Activated naive CD8-positive, alpha-beta T cell (primary cell): ENCODE results near the gene PPP1R16B.

Experiments
- H3K27ac Mint-ChIP-seq: one replicate; pipeline ENCODE4 v1.8.0; 2021; ENCODE audit warnings: mixed read lengths
- H3K27me3 Mint-ChIP-seq: one replicate; pipeline ENCODE4 v1.8.0; 2021; ENCODE audit warnings: mixed read lengths
- H3K36me3 Mint-ChIP-seq: one replicate; pipeline ENCODE4 v1.8.0; 2021; ENCODE audit warnings: mixed read lengths
- H3K4me1 Mint-ChIP-seq: one replicate; pipeline ENCODE4 v1.8.0; 2021; ENCODE audit warnings: low read depth, mixed read lengths
- H3K4me3 Mint-ChIP-seq: one replicate; pipeline ENCODE4 v1.8.0; 2021; ENCODE audit warnings: mild to moderate bottlenecking, mixed read lengths
- H3K9me3 Mint-ChIP-seq: one replicate; pipeline ENCODE4 v1.8.0; 2021; ENCODE audit warnings: low read depth, mixed read lengths

PPP1R16B gene

DNA sequence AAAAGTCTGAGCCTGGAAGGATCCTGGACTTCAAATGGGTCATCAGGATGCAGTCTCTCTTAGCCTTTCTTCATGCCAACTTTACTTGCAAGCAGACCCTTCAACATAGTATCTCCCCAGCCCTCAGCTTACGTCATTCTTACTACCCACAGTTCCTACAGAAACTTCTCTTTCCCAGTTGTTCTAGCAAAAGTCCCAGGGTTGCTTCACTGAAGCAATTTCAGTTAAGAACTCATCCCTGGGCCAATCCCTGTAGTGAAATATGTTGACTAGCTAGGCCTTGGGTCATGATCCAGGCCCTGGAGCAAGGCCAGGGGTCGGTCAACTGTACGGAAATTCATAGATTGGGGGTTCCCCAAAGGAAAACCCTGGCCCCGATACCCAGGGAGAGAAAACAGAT lies 112.2 kb downstream of the PPP1R16B start:
- H3K9me3 Mint-ChIP-seq: no peaks in the 10 kb centered on the region
- H3K36me3 Mint-ChIP-seq: peaks cover 5% of the 10 kb centered on the region
- no peaks in the 10 kb centered on the region for H3K4me1 Mint-ChIP-seq
- H3K27ac Mint-ChIP-seq: no peak overlapping the region
- H3K4me3 Mint-ChIP-seq: no peak overlapping the region
- no peaks in the 10 kb centered on the region for H3K27me3 Mint-ChIP-seq

DNA sequence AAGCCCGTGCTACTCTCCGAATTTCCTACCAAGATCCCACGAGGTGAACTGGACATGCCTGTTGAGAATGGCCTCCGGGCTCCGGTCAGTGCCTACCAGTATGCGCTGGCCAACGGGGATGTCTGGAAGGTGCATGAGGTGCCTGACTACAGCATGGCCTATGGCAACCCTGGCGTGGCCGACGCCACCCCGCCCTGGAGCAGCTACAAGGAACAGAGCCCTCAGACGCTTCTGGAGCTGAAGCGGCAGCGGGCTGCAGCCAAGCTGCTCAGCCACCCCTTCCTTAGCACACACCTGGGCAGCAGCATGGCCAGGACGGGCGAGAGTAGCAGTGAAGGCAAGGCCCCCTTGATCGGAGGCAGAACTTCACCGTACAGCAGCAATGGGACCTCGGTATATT lies 112.7 kb downstream of the PPP1R16B start:
- peaks cover 5% of the 10 kb centered on the region for H3K36me3 Mint-ChIP-seq
- no peaks in the 10 kb centered on the region for H3K4me1 Mint-ChIP-seq
- no peak overlapping the region for H3K27ac Mint-ChIP-seq
- H3K27me3 Mint-ChIP-seq: no peaks in the 10 kb centered on the region
- H3K4me3 Mint-ChIP-seq: no peak overlapping the region
- H3K9me3 Mint-ChIP-seq: no peaks in the 10 kb centered on the region

DNA sequence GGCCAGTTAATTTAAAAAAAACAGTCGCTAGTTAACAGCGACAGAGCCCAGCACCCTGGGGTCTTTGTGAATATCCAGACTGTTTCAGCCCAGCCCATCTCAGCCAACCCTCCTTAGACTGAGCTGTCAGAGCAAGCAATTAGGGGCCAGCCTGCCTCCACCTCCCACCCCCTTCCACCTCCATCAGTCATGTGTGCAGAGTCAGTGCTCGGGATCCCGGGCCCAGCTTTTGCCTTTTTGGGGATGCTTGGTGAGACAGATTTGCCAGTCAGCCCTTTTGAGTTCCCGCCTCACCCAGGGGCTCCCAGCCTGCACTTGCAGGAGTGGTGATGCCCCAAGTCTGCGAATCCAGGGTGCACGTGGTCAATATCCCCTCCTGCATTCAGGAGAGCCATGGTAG lies 114.2 kb downstream of the PPP1R16B start:
- Mint-ChIP-seq H3K36me3 (peaks cover 4% of the 10 kb centered on the region), H3K4me3 (no peak overlapping the region), H3K4me1 (no peaks in the 10 kb centered on the region), H3K27me3 (no peaks in the 10 kb centered on the region), H3K9me3 (no peaks in the 10 kb centered on the region), H3K27ac (no peak overlapping the region)

DNA sequence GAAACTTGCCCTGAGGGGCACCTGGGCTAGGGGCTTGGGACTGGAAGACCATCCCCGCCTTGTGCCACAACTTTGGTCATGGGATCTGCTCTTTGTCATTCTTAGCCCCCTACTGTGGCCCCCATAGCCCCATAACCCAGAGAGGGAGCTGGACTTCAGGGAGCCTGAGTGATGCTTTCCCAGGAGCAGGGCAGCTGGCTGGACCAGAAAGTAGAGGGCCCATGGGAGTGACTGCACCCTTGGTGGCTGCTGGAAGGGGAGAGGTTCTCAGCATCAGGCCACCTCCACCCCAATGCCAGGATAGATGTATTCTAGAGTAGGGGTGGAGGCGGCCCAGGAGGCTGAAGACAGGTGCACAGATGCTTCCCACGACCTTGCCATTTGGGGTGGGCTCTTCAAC lies 114.9 kb downstream of the PPP1R16B start:
- Mint-ChIP-seq H3K4me3 (no peak overlapping the region), H3K9me3 (no peaks in the 10 kb centered on the region), H3K36me3 (peaks cover 2% of the 10 kb centered on the region), H3K27ac (no peak overlapping the region), H3K27me3 (no peaks in the 10 kb centered on the region), H3K4me1 (no peaks in the 10 kb centered on the region)

DNA sequence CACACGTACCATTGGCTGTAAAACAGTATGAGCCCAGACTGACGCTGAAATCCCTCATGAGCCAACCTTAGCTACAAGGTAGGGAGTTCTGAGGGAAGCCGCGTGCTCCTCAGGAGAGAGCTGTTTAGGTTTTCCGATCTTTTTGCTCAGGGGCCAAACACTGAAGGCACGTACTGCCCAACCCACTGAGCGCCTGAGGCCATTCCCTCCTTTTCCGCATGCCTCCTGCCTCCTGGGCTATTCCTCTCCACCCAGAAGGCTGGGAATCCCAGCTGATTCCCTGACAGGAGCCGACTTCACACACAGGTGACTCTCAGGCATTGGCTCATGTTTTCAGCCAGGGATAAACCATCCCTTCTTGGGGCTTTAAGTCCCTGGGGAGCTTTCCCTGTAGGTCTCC lies 115.4 kb downstream of the PPP1R16B start:
- Mint-ChIP-seq H3K27me3 (no peaks in the 10 kb centered on the region), H3K36me3 (peaks cover 2% of the 10 kb centered on the region), H3K4me1 (peaks cover 3% of the 10 kb centered on the region), H3K4me3 (no peak overlapping the region), H3K27ac (no peak overlapping the region), H3K9me3 (no peaks in the 10 kb centered on the region)

DNA sequence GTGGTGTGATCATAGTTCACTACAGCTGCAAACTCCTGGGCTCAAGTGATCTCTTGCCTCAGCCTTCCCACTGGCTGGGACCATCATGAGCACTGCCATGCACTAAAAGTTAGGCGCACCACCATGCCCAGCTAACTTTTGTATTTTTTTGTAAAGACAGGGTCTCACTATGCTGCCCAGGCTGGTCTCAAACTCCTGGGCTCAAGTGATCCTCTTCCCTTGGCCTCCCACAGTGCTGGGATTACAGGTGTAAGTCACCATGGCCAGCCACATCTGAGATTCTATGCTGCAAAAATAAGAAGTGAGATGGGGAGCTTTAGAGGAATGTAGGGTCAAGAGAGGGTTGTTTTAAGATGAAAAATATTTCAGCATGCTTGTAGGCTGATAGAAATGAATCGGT lies 119.2 kb downstream of the PPP1R16B start:
- no peaks in the 10 kb centered on the region for H3K27me3 Mint-ChIP-seq
- H3K4me3 Mint-ChIP-seq: no peak overlapping the region
- no peak overlapping the region for H3K27ac Mint-ChIP-seq
- peaks cover 2% of the 10 kb centered on the region for H3K36me3 Mint-ChIP-seq
- peaks cover 12% of the 10 kb centered on the region for H3K4me1 Mint-ChIP-seq
- no peaks in the 10 kb centered on the region for H3K9me3 Mint-ChIP-seq

DNA sequence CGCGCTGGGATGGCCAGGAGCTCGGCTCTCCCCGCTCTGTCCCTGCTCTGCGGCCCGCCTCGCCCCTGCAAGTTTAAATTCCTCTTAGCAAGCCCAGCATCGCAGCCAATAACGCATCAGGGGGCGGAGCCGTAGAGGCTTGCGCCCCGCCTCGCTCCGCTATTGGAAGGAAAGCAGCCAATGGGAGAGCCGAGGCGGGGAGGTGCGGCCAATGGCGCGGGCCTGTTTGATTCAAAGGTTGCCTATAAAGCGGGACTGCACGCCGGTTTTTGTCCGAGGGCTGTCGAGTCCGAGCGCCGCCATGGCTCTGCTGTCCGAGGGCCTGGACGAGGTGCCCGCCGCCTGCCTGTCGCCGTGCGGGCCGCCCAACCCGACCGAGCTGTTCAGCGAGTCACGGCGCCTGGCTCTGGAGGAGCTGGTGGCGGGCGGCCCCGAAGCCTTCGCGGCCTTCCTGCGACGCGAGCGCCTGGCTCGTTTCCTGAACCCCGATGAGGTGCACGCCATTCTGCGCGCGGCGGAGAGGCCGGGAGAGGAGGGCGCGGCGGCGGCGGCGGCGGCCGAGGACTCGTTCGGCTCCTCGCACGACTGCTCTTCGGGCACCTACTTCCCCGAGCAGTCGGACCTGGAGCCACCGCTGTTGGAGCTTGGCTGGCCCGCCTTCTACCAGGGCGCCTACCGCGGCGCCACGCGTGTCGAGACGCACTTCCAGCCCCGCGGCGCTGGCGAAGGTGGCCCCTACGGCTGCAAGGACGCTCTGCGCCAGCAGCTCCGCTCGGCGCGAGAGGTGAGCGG lies 120.8 kb downstream of the PPP1R16B start, which contains the start of gene FAM83D:
TSS of gene FAM83D (plus strand) at position 276 of the 792 bp plus-strand sequence. CDS start at position 302, 26 bp downstream.
- H3K4me1 Mint-ChIP-seq: peaks cover 12% of the 10 kb centered on the region
- H3K9me3 Mint-ChIP-seq: no peaks in the 10 kb centered on the region
- peaks cover 2% of the 10 kb centered on the region for H3K36me3 Mint-ChIP-seq
- peak within 1 kb of the TSS; percentile 34 for H3K27ac Mint-ChIP-seq
- H3K27me3 Mint-ChIP-seq: no peaks in the 10 kb centered on the region
- peak within 1 kb of the TSS; percentile 79 for H3K4me3 Mint-ChIP-seq

DNA sequence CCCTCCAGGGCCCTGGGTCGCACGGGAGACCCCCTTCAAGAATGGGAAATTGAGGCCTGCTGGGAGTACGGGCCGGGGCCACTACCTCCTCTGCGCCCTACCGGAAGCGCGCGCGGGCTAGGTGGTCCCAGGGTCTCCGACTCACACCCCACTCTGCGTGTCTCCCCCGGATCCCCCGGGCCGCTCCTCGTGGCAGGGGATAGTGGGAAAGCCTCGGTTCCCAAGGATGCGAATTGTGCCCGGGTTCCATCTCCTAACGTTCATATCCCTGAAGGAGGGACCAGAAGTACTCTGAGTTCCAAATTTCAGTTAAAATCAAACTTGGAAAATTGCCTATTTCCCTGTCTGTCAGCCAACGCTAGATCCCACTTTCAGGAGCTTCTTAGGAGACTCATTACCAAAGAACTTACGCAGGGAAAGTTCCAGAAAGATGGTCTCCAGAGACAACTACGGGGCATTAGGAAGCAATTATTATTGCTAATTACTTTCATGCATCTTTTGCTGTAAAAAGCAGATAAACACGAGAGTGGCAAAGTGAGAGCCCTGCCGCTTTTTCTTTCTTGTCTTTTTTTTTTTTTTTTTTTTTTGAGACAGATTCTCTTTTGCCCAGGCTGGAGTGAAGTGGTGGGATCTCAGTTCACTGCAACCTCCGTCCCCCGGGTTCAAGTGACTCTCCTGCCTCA lies 121.6 kb downstream of the PPP1R16B start:
- no peak overlapping the region for H3K27ac Mint-ChIP-seq
- H3K4me3 Mint-ChIP-seq: peak overlapping the region; percentile 79
- peaks cover 12% of the 10 kb centered on the region for H3K4me1 Mint-ChIP-seq

DNA sequence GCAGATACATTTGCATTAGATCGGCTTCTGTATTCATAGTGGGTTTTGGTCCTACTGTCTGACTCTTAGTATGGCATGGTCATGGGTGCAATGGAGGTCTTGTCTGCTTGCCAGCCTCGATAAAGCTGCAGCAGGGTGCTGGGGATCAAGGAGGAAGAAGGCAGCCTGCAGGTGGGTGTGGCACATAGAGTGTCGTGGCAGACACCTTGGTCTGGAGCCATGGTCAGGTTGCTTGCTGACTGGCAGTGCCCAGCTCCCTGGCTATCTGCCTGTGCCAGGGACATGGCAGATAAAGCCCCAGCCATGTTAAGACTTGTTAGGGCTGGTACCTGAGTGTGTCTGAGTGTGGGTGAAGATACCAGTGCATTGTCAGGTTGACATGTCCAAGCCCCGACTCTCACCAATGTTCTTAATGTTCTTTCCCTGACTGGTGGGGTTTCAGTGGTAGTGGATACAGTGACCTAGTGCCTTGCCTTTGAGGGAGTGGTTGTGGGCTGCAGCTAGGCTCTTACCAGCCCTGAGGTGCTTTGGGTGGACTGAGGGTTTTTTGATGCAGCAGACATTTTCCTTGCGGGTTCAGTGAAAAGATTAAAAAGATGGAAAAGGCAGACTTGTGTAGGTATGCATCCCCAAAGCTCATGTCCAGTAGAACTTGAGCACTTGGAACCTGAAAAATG lies 122.5 kb downstream of the PPP1R16B start:
- peaks cover 12% of the 10 kb centered on the region for H3K4me1 Mint-ChIP-seq
- peak overlapping the region; percentile 79 for H3K4me3 Mint-ChIP-seq
- H3K9me3 Mint-ChIP-seq: no peaks in the 10 kb centered on the region
- H3K27ac Mint-ChIP-seq: no peak overlapping the region
- H3K36me3 Mint-ChIP-seq: peaks cover 2% of the 10 kb centered on the region
- H3K27me3 Mint-ChIP-seq: no peaks in the 10 kb centered on the region

More for the DNA sequence above, 121.6 kb downstream of the PPP1R16B start:
- peaks cover 2% of the 10 kb centered on the region for H3K36me3 Mint-ChIP-seq
- no peaks in the 10 kb centered on the region for H3K27me3 Mint-ChIP-seq
- no peaks in the 10 kb centered on the region for H3K9me3 Mint-ChIP-seq

DNA sequence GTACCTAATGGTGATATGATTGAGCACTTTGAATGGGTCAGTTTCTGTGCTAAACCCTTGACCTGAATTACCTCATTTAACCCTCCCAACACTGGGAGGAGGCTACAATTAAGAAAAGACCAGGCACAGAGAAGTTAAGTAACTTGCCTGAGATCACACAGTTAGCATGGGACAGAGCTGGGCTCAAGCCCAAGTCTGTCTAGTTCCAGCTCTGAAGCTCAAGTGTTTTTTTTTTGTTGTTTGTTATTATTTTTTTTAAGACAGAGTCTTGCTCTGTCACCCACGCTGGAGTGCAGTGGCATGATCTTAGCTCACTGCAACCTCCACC lies 124.7 kb downstream of the PPP1R16B start:
- H3K4me1 Mint-ChIP-seq: peaks cover 12% of the 10 kb centered on the region
- H3K9me3 Mint-ChIP-seq: no peaks in the 10 kb centered on the region
- no peaks in the 10 kb centered on the region for H3K36me3 Mint-ChIP-seq
- H3K4me3 Mint-ChIP-seq: no peak overlapping the region
- H3K27me3 Mint-ChIP-seq: no peaks in the 10 kb centered on the region
- H3K27ac Mint-ChIP-seq: no peak overlapping the region

DNA sequence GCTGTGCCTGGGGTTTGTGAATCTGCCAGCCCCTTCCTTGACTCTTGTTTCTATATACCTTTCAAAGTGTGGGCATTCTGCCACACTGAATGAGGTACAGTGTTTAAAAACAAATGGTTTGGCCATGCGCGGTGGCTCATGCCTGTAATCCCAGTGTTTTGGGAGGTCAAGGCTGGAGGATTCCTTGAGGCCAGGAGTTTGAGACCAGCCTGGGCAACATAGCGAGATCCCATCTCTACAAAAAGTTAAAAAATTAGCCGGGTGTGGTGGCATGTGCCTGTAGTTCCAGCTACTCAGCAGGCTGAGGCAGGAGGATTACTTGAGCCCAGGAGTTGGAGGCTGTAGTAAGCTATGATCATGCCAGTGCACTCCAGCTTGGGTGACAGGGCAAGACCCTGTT lies 126.5 kb downstream of the PPP1R16B start:
- Mint-ChIP-seq H3K9me3 (no peaks in the 10 kb centered on the region), H3K4me1 (peaks cover 9% of the 10 kb centered on the region), H3K27ac (no peak overlapping the region), H3K4me3 (no peak overlapping the region), H3K27me3 (no peaks in the 10 kb centered on the region), H3K36me3 (no peaks in the 10 kb centered on the region)

DNA sequence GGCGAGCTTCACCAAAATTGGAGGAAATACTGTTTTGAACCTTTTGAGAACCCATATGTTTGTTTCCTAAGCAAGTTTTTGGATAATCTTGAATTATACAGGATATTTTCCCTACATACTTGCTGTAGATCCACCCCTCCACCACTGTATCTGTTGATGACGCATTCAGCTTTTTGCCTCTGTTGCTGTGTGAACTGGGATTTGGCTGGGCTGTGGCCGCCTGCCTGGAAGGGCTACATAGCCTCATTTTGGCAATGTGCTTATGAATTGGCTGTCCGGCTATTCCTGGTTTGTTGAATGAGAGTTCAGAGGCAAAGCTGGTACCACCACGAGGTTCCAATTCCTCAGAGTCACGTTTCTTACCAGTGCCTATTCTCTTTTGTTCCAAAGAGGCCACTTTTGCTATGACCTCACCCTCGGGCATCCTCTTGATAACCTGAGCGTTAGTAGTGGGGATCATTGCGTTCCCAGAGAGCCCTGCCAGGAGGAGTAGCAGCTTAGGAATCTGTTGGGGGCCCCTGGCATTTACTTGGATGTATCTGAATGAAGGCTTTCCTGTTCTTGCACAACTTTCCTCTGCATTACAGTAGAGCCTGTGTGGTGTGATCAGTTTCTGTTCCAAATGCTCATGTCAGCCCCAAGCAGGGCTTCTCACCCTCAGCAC lies 127.1 kb downstream of the PPP1R16B start:
- no peaks in the 10 kb centered on the region for H3K9me3 Mint-ChIP-seq
- H3K4me3 Mint-ChIP-seq: no peak overlapping the region
- H3K36me3 Mint-ChIP-seq: no peaks in the 10 kb centered on the region
- no peak overlapping the region for H3K27ac Mint-ChIP-seq
- H3K4me1 Mint-ChIP-seq: peaks cover 7% of the 10 kb centered on the region
- no peaks in the 10 kb centered on the region for H3K27me3 Mint-ChIP-seq

DNA sequence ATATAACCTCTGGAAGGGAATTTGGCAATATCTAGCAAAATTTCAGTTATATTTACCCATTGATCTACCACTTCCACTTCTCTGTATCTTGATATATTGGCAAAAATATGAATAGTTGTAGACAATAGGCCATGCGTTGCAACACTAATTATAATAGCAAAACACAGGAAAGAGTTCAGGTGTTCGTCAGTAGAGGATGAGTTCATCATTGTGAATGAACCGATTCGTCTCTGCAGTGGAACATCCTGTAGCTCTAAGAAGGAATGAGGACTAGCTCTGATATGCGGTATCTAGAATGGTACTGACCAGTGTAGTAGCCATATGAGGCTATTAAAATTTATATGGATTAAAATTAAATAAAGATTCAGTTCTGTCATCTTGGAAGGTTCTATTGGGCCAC lies 129.0 kb downstream of the PPP1R16B start:
- no peak overlapping the region for H3K27ac Mint-ChIP-seq
- no peaks in the 10 kb centered on the region for H3K27me3 Mint-ChIP-seq
- H3K4me1 Mint-ChIP-seq: no peaks in the 10 kb centered on the region
- peaks cover 2% of the 10 kb centered on the region for H3K36me3 Mint-ChIP-seq
- H3K9me3 Mint-ChIP-seq: no peaks in the 10 kb centered on the region
- H3K4me3 Mint-ChIP-seq: no peak overlapping the region

DNA sequence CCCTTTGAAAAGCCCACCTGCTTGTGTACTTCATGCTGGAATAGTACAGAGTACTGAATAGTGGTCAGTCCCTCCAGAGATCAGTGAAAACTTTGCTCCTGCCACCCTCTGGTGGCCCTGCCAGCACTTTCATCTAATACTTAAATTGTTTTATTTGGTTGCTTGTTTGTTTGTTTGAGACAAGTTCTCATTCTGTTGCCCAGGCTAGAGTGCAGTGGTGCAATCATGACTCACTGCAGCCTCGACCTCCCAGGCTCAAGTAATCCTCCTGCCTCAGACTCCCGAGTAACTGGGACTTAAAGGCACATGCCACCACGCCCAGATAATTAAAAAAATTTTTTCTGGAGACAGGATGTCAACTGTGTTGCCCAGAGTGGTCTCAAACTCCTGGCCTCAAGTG lies 129.8 kb downstream of the PPP1R16B start:
- Mint-ChIP-seq H3K27me3 (no peaks in the 10 kb centered on the region), H3K9me3 (no peaks in the 10 kb centered on the region), H3K27ac (no peak overlapping the region), H3K36me3 (peaks cover 2% of the 10 kb centered on the region), H3K4me3 (no peak overlapping the region), H3K4me1 (no peaks in the 10 kb centered on the region)

DNA sequence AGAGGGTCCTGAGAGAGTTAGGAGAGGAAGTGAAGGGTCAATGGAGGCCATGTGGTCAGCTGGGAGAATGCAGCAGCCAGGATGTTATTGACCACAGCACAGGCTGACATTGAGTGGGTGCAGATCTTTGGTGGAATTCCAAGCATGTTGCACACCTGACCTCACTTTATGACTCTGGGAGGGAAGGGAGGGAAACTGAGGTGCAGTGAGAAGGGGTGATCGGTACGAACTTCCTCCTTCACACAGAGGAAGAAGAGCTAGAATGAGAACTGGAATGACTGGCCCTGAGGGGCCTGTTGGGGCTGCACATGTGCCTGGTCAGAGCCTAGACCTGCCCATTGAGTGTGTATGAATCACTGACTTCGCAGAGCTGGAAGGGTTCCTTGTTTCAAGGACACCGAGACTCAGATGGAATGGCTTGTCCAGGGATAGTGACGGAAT lies 130.5 kb downstream of the PPP1R16B start:
- Mint-ChIP-seq H3K9me3 (no peaks in the 10 kb centered on the region), H3K27ac (no peak overlapping the region)

More for the DNA sequence above, 130.5 kb downstream of the PPP1R16B start:
- Mint-ChIP-seq H3K27me3 (no peaks in the 10 kb centered on the region), H3K4me1 (no peaks in the 10 kb centered on the region), H3K4me3 (no peak overlapping the region), H3K36me3 (peaks cover 2% of the 10 kb centered on the region)
